Hepatocyte (in vitro differentiated cells): ENCODE measurements around the gene DMD. TPM values are rescaled to one million over a fixed set of nuclear protein-coding genes. Genes with fewer than 3 reads are reported as not detected.

ENCODE experiments used
- DNase-seq: peaks from one replicate; pipeline ENCODE4 v3.0.0-alpha.2; 2016; ENCODE audit warnings: low spot score
- H2AFZ ChIP-seq: fragments of 200-600 bp; sonication (generic); 2 replicates; pipeline ENCODE4 v1.6.0; 2016; ENCODE audit warnings: antibody characterized with exemption, mild to moderate bottlenecking
- H3K27ac ChIP-seq: fragments of 200-600 bp; sonication (generic); 2 replicates; pipeline ENCODE4 v1.5.1; 2016; ENCODE audit warnings: mild to moderate bottlenecking
- H3K27me3 ChIP-seq: fragments of 200-600 bp; sonication (generic); 2 replicates; pipeline ENCODE4 v1.6.1; 2016
- H3K36me3 ChIP-seq: fragments of 200-600 bp; sonication (generic); replicated peaks from 2 replicates; pipeline ENCODE4 v1.5.1; 2016; ENCODE audit warnings: low read depth; ENCODE audit not compliant: insufficient read depth
- H3K4me1 ChIP-seq: fragments of 200-600 bp; sonication (generic); 2 replicates; pipeline ENCODE4 v1.5.1; 2016; ENCODE audit warnings: mild to moderate bottlenecking, moderate library complexity; ENCODE audit not compliant: insufficient read depth
- H3K4me2 ChIP-seq: fragments of 200-600 bp; sonication (generic); 2 replicates; pipeline ENCODE4 v1.6.0; 2016
- H3K4me3 ChIP-seq: fragments of 200-600 bp; sonication (generic); 2 replicates; pipeline ENCODE4 v1.5.1; 2016; ENCODE audit warnings: mild to moderate bottlenecking
- H3K79me2 ChIP-seq: fragments of 200-600 bp; sonication (generic); 2 replicates; pipeline ENCODE4 v1.6.0; 2017; ENCODE audit warnings: mild to moderate bottlenecking
- H3K9me2 ChIP-seq: fragments of 200-600 bp; sonication (generic); replicated peaks from 2 replicates; pipeline ENCODE4 v1.6.0; 2017; ENCODE audit warnings: mild to moderate bottlenecking; ENCODE audit not compliant: insufficient read depth
- H3K9me3 ChIP-seq: fragments of 200-600 bp; sonication (generic); 2 replicates; pipeline ENCODE4 v1.5.1; 2016; ENCODE audit warnings: low read depth, mild to moderate bottlenecking
- H4K20me1 ChIP-seq: fragments of 200-600 bp; sonication (generic); 2 replicates; pipeline ENCODE4 v1.6.0; 2016; ENCODE audit warnings: mild to moderate bottlenecking; ENCODE audit not compliant: insufficient read depth, poor library complexity, severe bottlenecking
- EZH2 ChIP-seq: fragments of 200-600 bp; sonication (generic); IDR thresholded peaks from 2 replicates; pipeline ENCODE4 v1.6.1; 2016; ENCODE audit warnings: antibody characterized with exemption, mild to moderate bottlenecking, borderline replicate concordance
- EZH2phosphoT487 ChIP-seq: fragments of 200-600 bp; sonication (generic); IDR thresholded peaks from one replicate; pipeline ENCODE4 v1.6.1; 2018; ENCODE audit warnings: antibody characterized with exemption, mild to moderate bottlenecking, low read depth, moderate library complexity; ENCODE audit not compliant: unreplicated experiment, severe bottlenecking
- WGBS: methylation state at CpG from one replicate; pipeline ENCODE4 v1.1.6; 2016; ENCODE audit warnings: low lambda C conversion rate; ENCODE audit errors: missing lambda C conversion rate; 5-methylcytosine and 5-hydroxymethylcytosine counted together
- polyA plus RNA-seq: library from polyadenylated mRNA; unstranded; fragments of >200 nt; fragmentation: Nextera tagmentation; extraction: Ambion mirVana; gene quantifications from 2 replicates; pipeline ENCODE4 v1.2.1, GENCODE V29; 2016
- total RNA-seq: library from RNA; depleted of rRNA; stranded (reverse); fragments of >200 nt; gene quantifications from 2 replicates; pipeline ENCODE4 v1.2.3, GENCODE V29; 2014
- TF ChIP-seq, protein P1 (sequence below): fragments of 200-600 bp; sonication (generic); IDR thresholded peaks from 2 replicates; pipeline ENCODE4 v1.5.1; 2016; ENCODE audit warnings: antibody characterized with exemption, mild to moderate bottlenecking; ENCODE audit not compliant: poor library complexity

The DMD gene
- total and polyA plus RNA-seq, 2 experiments from 2014 or later: 14.2 to 27.8 TPM

DNA sequence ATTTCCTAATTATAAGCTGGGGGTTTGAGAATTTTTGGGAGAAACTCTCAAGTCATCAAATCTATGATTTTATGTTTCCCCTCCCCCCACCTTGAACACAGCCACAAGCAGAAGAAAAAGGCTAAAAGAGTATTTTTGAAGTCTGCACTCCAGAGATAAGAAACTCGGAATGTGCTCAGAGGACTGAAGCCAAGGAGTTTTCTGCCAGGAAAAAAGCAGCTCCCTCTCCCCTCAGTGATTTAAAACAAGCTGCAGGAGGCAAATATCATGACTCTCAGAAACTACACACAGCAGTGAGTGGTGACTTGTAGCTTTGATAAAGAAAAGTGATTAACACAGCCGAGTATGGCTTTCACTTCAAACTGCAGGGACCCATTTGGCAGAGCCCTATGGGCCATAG is 1339.3 kb downstream of the DMD start:
- H3K4me1 ChIP-seq: peaks cover 7% of the 10 kb centered on the region
- DNase-seq: no peak
- H3K27ac ChIP-seq: no peak overlapping the region
- no peaks in the 10 kb centered on the region for H3K9me3 ChIP-seq
- no peak overlapping the region for H2AFZ ChIP-seq
- no peak overlapping the region for H3K4me3 ChIP-seq
- no peaks in the 10 kb centered on the region for H3K79me2 ChIP-seq
- H4K20me1 ChIP-seq: no peaks in the 10 kb centered on the region
- no peaks in the 10 kb centered on the region for H3K9me2 ChIP-seq
- TF ChIP-seq EZH2: no peak
- no peak for TF ChIP-seq EZH2phosphoT487
- TF ChIP-seq, protein P1, sequence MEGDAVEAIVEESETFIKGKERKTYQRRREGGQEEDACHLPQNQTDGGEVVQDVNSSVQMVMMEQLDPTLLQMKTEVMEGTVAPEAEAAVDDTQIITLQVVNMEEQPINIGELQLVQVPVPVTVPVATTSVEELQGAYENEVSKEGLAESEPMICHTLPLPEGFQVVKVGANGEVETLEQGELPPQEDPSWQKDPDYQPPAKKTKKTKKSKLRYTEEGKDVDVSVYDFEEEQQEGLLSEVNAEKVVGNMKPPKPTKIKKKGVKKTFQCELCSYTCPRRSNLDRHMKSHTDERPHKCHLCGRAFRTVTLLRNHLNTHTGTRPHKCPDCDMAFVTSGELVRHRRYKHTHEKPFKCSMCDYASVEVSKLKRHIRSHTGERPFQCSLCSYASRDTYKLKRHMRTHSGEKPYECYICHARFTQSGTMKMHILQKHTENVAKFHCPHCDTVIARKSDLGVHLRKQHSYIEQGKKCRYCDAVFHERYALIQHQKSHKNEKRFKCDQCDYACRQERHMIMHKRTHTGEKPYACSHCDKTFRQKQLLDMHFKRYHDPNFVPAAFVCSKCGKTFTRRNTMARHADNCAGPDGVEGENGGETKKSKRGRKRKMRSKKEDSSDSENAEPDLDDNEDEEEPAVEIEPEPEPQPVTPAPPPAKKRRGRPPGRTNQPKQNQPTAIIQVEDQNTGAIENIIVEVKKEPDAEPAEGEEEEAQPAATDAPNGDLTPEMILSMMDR: no peak
- H3K4me2 ChIP-seq: peak overlapping the region; percentile 48
- 50% methylated on average over 2 of the region's 2 CpGs for WGBS
- no peaks in the 10 kb centered on the region for H3K36me3 ChIP-seq
- H3K27me3 ChIP-seq: no peaks in the 10 kb centered on the region

DNA sequence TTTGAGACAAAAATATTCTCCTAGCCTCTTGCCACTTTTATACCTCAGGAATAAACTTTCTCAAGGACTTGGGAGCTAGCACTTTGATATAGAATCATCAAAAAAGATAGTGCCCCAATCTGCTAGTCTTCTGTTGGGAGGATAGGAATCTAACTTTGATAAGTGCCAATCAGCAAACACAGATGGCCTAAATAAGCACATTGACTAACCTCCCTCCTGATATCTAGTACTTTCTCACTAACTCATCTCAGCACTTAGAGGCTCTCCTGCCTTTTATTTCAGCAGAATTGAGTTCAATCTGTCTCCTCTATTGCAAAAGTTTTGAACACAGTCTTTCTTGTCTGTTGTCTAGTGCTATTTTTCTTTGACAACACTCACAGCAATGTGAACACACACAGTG is 1341.1 kb downstream of the DMD start:
- Histone ChIP-seq H3K27me3 (no peaks in the 10 kb centered on the region), H2AFZ (no peak overlapping the region), H3K4me1 (peaks cover 7% of the 10 kb centered on the region), H3K27ac (no peak overlapping the region), H3K4me3 (no peak overlapping the region), H3K4me2 (no peak overlapping the region), H3K79me2 (no peaks in the 10 kb centered on the region), H3K9me3 (no peaks in the 10 kb centered on the region), H4K20me1 (no peaks in the 10 kb centered on the region), H3K36me3 (no peaks in the 10 kb centered on the region), H3K9me2 (no peaks in the 10 kb centered on the region)
- no peak for TF ChIP-seq EZH2
- TF ChIP-seq, protein P1: no peak
- TF ChIP-seq EZH2phosphoT487: no peak
- no peak for DNase-seq

DNA sequence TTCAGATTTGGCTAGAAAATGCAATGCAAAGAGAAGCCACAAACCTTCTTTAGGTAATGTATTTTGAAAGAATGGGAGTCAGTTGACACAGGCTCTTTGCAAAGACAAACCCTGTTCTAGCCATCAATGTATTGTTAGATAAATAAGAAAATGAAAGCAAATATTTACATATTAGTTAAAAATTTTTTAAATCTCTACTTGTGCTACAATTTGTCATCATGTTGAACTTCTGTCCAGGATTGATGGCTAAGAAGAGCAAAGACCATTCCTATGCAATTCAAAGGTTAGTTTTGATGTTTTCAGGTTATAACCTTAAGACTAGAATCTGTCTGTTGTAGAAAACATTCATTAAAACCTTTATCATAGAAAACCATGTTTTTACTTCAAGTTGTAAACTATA is 1350.7 kb downstream of the DMD start:
- no peaks in the 10 kb centered on the region for H3K36me3 ChIP-seq
- TF ChIP-seq EZH2 (no peak), EZH2phosphoT487 (no peak)
- TF ChIP-seq, protein P1: no peak
- H3K4me2 ChIP-seq: no peak overlapping the region
- H3K27ac ChIP-seq: no peak overlapping the region
- H4K20me1 ChIP-seq: no peaks in the 10 kb centered on the region
- H3K4me1 ChIP-seq: no peaks in the 10 kb centered on the region
- no peaks in the 10 kb centered on the region for H3K27me3 ChIP-seq
- H3K79me2 ChIP-seq: no peaks in the 10 kb centered on the region
- H3K9me3 ChIP-seq: no peaks in the 10 kb centered on the region
- no peak overlapping the region for H3K4me3 ChIP-seq
- no peaks in the 10 kb centered on the region for H3K9me2 ChIP-seq
- H2AFZ ChIP-seq: no peak overlapping the region
- no peak for DNase-seq

DNA sequence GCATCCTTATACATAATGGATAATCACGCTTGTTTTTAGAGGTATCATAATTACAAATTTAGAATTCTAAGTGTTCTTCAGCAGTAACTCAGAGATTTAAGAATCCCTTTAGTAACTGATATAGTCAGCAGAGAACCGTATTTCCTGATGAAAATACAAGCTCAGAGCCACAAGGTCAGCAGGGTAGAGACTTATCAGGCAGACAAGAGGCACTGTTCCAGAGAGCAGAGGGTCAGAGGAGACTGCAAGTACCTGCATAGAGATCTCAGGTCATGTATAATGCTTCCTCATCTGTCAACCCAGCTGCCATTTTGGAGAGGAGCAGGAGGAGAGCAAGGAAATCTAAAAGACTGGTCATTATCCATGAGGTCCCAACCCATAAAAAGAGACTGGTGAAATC is 1352.4 kb downstream of the DMD start:
- no peak overlapping the region for H2AFZ ChIP-seq
- no peaks in the 10 kb centered on the region for H3K9me3 ChIP-seq
- H3K27me3 ChIP-seq: no peaks in the 10 kb centered on the region
- H3K79me2 ChIP-seq: no peaks in the 10 kb centered on the region
- H4K20me1 ChIP-seq: no peaks in the 10 kb centered on the region
- no peaks in the 10 kb centered on the region for H3K9me2 ChIP-seq
- H3K4me2 ChIP-seq: no peak overlapping the region
- 65% methylated on average over 2 of the region's 2 CpGs for WGBS
- no peak overlapping the region for H3K27ac ChIP-seq
- H3K4me1 ChIP-seq: no peaks in the 10 kb centered on the region
- H3K4me3 ChIP-seq: no peak overlapping the region
- TF ChIP-seq, protein P1: no peak
- no peak for TF ChIP-seq EZH2
- TF ChIP-seq EZH2phosphoT487: no peak
- no peaks in the 10 kb centered on the region for H3K36me3 ChIP-seq
- no peak for DNase-seq
